ENCODE results near the gene PHRF1.

PHRF1 gene, protein sequence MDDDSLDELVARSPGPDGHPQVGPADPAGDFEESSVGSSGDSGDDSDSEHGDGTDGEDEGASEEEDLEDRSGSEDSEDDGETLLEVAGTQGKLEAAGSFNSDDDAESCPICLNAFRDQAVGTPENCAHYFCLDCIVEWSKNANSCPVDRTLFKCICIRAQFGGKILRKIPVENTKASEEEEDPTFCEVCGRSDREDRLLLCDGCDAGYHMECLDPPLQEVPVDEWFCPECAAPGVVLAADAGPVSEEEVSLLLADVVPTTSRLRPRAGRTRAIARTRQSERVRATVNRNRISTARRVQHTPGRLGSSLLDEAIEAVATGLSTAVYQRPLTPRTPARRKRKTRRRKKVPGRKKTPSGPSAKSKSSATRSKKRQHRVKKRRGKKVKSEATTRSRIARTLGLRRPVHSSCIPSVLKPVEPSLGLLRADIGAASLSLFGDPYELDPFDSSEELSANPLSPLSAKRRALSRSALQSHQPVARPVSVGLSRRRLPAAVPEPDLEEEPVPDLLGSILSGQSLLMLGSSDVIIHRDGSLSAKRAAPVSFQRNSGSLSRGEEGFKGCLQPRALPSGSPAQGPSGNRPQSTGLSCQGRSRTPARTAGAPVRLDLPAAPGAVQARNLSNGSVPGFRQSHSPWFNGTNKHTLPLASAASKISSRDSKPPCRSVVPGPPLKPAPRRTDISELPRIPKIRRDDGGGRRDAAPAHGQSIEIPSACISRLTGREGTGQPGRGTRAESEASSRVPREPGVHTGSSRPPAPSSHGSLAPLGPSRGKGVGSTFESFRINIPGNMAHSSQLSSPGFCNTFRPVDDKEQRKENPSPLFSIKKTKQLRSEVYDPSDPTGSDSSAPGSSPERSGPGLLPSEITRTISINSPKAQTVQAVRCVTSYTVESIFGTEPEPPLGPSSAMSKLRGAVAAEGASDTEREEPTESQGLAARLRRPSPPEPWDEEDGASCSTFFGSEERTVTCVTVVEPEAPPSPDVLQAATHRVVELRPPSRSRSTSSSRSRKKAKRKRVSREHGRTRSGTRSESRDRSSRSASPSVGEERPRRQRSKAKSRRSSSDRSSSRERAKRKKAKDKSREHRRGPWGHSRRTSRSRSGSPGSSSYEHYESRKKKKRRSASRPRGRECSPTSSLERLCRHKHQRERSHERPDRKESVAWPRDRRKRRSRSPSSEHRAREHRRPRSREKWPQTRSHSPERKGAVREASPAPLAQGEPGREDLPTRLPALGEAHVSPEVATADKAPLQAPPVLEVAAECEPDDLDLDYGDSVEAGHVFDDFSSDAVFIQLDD (N-terminal part only)

GRCh38 chr11:575996-576768 is at the start of gene PHRF1:
PHRF1 (plus strand) TSS chr11:576470; CDS start chr11:581513, 5,043 bp downstream.
- in situ Hi-C loops (cut with MboI; ENCODE audit: low sequenced_read_pairs): no loop called here
- Histone ChIP-seq H3K27me3 (ENCODE audit: low read depth) (no peaks in the 10 kb centered on the region), H3K9me3 (no peaks in the 10 kb centered on the region), H3K36me3 (replicated peaks) (peaks cover 14% of the 10 kb centered on the region), H3K4me3 (peak within 1 kb of the TSS; percentile 73), H3K4me1 (peaks cover 6% of the 10 kb centered on the region)
- peak; percentile 92 to 97 for DNase-seq (ENCODE audit: low spot score in 2 of 2)

GRCh38 chr11:528166-528814 is 48.0 kb upstream of the PHRF1 start:
- in situ Hi-C loops (cut with MboI; ENCODE audit: low sequenced_read_pairs): no loop called here

DNA sequence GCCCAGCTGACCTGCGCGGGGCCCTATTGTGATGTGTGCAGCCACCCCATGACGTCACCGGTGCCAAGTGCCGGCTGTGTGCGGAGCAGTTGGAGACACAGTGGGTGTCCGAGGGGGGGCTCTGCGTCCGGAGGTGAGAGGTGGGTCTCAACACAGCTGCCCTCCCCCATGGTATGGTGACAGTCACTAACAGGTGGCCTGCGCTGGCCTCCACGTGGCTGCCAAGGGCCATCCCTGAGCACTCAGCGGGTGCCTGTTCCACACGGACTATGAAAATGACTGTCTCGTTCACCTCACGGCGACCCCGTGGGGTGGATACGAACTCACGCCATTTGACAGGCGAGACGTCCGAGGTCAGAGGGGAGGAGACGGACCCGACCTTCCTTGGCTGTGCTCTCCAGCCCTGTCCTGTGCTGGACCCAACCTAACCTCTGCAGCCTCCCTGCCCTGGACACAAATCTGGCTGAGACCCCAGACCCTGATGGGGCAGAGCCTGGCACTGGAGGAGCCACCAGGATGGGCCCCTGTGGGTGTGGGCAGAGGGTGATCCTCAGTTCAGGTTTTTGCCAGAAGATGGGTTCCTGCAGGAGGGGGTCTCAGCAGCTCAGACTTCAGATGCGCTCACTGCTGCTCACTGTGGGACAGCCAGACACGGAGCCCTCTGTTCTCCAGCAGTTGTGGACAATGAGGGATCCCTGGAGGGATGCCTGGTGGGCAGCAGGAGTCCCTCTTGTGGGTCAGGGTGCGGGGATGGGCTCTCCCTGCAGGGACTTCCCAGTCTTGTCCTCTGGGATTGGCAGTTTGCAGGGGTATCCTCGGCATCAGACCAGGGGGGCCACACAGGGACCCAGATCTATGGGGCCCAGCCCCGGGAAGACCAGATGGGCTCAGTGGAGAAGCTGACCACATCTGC is 47.2 kb upstream of the PHRF1 start:
- no peaks in the 10 kb centered on the region for H3K9me3 ChIP-seq
- no peak overlapping the region for H3K4me3 ChIP-seq
- DNase-seq (ENCODE audit: low spot score in 2 of 2): peak in 1 of 2 experiments; percentile 9
- H3K36me3 ChIP-seq (replicated peaks): peaks cover 26% of the 10 kb centered on the region
- H3K27me3 ChIP-seq (ENCODE audit: low read depth): no peaks in the 10 kb centered on the region
- no peaks in the 10 kb centered on the region for H3K4me1 ChIP-seq
- in situ Hi-C loops (cut with MboI; ENCODE audit: low sequenced_read_pairs): no loop called here

More at GRCh38 chr11:528166-528814, 48.0 kb upstream of the PHRF1 start:
- DNase-seq (ENCODE audit: low spot score in 2 of 2): no peak
- Histone ChIP-seq H3K4me1 (no peaks in the 10 kb centered on the region), H3K9me3 (no peaks in the 10 kb centered on the region), H3K27me3 (ENCODE audit: low read depth) (no peaks in the 10 kb centered on the region), H3K36me3 (replicated peaks) (peaks cover 19% of the 10 kb centered on the region), H3K4me3 (no peak overlapping the region)

- DNase-seq (ENCODE audit: low spot score in 2 of 2): no peak
- no peak overlapping the region for H3K4me3 ChIP-seq
- peaks cover 26% of the 10 kb centered on the region for H3K36me3 ChIP-seq (replicated peaks)
- H3K4me1 ChIP-seq: no peaks in the 10 kb centered on the region
- no peaks in the 10 kb centered on the region for H3K27me3 ChIP-seq (ENCODE audit: low read depth)
- no peaks in the 10 kb centered on the region for H3K9me3 ChIP-seq
- in situ Hi-C loops (cut with MboI; ENCODE audit: low sequenced_read_pairs): no loop called here
These were observed 46.4 kb upstream of the PHRF1 start for GRCh38 chr11:529728-530411.

DNA sequence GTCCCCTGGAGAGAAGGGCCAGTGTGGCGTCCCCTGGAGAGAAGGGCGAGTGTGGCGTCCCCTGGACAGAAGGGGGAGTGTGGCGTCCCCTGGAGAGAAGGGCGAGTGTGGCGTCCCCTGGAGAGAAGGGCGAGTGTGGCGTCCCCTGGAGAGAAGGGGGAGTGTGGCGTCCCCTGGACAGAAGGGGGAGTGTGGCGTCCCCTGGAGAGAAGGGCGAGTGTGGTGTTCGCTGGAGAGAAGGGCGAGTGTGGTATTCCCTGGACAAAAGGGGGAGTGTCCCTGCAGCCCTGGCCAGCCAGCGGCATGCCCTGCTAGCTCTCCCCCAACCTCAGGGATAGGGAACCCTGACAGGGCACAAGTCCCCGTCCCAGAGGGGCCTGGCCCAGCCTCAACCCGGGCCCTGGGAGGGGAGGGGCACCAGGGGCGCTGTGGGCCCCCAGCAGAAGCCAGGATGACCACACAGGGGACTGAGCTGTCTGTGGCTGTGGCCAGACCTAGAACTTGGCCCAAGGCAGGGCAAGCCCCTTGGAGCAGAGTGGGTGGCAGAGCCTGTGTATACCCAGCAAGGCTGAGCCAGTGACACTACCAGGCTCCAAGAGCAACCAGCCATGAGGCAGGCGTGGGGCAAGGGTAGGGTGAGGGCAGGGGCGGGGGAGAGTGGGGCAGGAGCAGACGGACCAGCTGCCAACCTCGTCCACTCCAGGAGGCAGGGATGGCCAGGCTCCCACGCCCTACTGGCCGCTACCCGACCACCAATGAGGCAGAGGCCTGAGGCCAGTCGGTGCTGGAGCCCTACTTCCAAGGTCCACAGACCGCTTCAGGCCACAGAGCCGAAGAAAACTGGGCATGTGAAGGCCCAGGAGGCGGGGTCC is 45.1 kb upstream of the PHRF1 start:
- Histone ChIP-seq H3K27me3 (ENCODE audit: low read depth) (no peaks in the 10 kb centered on the region), H3K4me3 (no peak overlapping the region), H3K4me1 (no peaks in the 10 kb centered on the region), H3K36me3 (replicated peaks) (peaks cover 26% of the 10 kb centered on the region), H3K9me3 (no peaks in the 10 kb centered on the region)
- in situ Hi-C loops (cut with MboI; ENCODE audit: low sequenced_read_pairs): no loop called here
- no peak for DNase-seq (ENCODE audit: low spot score in 2 of 2)

DNA sequence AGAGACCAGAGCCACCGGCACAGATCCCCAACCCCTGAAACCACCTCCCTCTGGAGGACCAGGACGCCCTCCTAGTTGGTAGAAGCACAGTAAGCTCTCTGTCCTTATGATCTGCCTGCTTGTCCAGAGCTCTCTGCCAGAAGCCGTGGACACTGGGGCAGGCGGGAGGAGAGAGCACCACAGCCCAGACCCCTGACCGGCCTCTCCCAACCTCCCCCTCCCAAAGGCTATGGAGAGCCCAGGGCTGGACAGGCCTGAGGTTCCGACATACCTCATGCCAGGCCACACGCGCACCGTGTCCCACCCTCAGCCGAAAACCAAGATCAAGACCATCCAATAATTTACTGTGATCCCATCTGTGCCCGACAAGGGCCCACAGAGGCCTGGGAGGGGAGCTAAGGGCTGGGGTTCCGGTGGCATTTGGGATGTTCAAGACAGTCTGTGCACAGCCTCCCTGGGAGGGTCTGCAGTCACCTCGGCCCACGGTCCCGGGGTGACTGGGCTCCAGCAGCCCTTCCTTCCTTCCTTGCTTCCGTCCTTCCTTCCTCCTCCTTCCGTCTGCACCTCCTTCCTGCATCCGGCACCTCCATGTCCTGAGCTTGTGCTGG is 44.2 kb upstream of the PHRF1 start:
- in situ Hi-C loops (cut with MboI; ENCODE audit: low sequenced_read_pairs): no loop called here

DNA sequence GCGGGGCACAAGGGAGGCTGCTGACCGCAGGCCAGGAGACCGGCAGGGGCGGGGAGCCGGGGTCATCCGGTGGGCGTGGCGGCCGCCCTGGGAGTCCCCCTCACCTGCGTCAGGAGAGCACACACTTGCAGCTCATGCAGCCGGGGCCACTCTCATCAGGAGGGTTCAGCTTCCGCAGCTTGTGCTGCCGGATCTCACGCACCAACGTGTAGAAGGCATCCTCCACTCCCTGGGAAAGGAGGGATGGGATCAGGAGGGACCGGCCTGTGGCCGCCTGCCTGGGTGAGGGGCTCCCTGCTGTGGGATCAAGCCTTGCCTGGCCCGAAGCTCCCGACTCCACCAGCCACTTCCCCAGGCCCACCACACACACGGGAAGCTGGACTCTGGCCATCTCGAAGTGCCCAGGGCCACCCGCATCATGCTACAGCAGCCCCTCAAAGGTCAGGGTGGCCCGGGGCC is 43.7 kb upstream of the PHRF1 start:
- Histone ChIP-seq H3K4me1 (no peaks in the 10 kb centered on the region; the same call in 1 of the 2 replicates), H3K4me3 (no peak overlapping the region), H3K27me3 (ENCODE audit: low read depth) (no peaks in the 10 kb centered on the region), H3K36me3 (replicated peaks) (peaks cover 26% of the 10 kb centered on the region), H3K9me3 (no peaks in the 10 kb centered on the region)
- DNase-seq (ENCODE audit: low spot score in 2 of 2): no peak
- in situ Hi-C loops (cut with MboI; ENCODE audit: low sequenced_read_pairs): no loop called here

More for the DNA sequence above, 44.2 kb upstream of the PHRF1 start:
- no peak for DNase-seq (ENCODE audit: low spot score in 2 of 2)
- Histone ChIP-seq H3K9me3 (no peaks in the 10 kb centered on the region), H3K4me3 (no peak overlapping the region), H3K27me3 (ENCODE audit: low read depth) (no peaks in the 10 kb centered on the region), H3K4me1 (no peaks in the 10 kb centered on the region; the same call in 1 of the 2 replicates), H3K36me3 (replicated peaks) (peaks cover 26% of the 10 kb centered on the region)

DNA sequence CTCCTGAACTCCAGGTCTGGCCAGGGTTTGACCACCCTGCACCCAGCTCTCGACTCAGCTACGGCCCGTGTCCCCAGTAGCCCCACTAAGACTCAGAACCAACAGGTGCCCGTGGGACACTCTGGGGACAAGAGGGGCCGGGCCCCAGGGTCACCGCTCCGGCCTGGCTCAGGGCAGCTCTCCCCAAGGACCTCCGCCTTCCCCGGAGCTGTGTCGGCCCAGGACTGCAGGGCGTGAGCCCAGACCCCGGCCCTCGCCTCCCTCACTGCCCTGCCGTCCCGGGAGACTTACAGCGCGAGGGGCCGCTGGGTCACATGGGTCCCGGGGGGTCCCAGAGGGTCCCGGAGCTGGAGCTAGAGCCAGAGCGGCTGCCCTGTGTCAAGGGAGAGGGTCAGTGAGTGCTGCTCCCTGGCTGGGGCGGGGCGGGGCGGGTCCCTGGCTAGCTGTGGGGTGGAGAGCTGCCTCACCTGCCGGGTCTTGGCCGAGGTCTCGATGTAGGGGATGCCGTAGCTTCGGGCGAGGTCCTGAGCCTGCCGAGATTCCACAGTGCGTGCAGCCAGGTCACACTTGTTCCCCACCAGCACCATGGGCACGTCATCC is 43.2 kb upstream of the PHRF1 start:
- no peaks in the 10 kb centered on the region for H3K27me3 ChIP-seq (ENCODE audit: low read depth)
- H3K9me3 ChIP-seq: no peaks in the 10 kb centered on the region
- peaks cover 26% of the 10 kb centered on the region for H3K36me3 ChIP-seq (replicated peaks)

DNA sequence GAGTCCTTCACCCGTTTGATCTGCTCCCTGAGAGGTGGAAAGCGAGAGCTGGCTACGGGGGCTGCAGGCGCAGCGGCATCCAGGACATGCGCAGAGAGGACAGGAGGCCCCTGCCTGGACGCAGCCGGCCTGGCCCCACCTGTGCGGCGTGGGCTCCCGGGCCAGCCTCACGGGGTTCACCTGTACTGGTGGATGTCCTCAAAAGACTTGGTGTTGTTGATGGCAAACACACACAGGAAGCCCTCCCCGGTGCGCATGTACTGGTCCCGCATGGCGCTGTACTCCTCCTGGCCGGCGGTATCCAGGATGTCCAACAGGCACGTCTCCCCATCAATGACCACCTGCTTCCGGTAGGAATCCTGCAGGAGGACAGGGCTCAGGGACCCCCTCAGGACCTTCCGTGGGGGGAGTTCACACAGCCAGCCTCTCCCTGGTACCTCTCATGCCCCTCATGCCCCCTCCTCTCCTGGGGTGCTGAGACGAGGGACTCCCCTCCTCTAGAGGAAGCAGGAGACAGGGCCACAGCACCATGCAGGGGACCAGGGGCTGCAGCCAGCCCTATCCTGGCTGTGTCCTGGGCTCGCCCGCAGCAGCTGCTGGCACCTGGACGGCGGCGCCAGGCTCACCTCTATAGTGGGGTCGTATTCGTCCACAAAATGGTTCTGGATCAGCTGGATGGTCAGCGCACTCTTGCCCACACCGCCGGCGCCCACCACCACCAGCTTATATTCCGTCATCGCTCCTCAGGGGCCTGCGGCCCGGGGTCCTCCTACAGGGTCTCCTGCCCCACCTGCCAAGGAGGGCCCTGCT is 42.5 kb upstream of the PHRF1 start:
- in situ Hi-C loops (cut with MboI; ENCODE audit: low sequenced_read_pairs): no loop called here
- Histone ChIP-seq H3K9me3 (no peaks in the 10 kb centered on the region), H3K4me1 (no peaks in the 10 kb centered on the region; the same call in 1 of the 2 replicates), H3K4me3 (peak overlapping the region; percentile 77; the same call in 1 of the 2 replicates), H3K27me3 (ENCODE audit: low read depth) (no peaks in the 10 kb centered on the region), H3K36me3 (replicated peaks) (peaks cover 26% of the 10 kb centered on the region)
- no peak for DNase-seq (ENCODE audit: low spot score in 2 of 2)

More for the DNA sequence above, 43.2 kb upstream of the PHRF1 start:
- DNase-seq (ENCODE audit: low spot score in 2 of 2): no peak
- no peaks in the 10 kb centered on the region; the same call in 1 of the 2 replicates for H3K4me1 ChIP-seq
- no peak overlapping the region for H3K4me3 ChIP-seq
- in situ Hi-C loops (cut with MboI; ENCODE audit: low sequenced_read_pairs): no loop called here
